SH-SY5Y (cell line): ENCODE results near the gene SUSD3.

Experiments
- GATA2 ChIP-seq: IDR thresholded peaks from 2 replicates; pipeline ENCODE4 v1.6.1; 2011; ENCODE audit warnings: mild to moderate bottlenecking, low read depth, low read length
- GATA3 ChIP-seq: IDR thresholded peaks from 2 replicates; pipeline ENCODE4 v1.6.1; 2011; ENCODE audit warnings: low read depth, mild to moderate bottlenecking, low read length, moderate library complexity

- TF ChIP-seq GATA3 = no peak
- no peak for TF ChIP-seq GATA2
Measured at GRCh38 chr9:93085676-93086075, 27.2 kb downstream of the SUSD3 start.
